Dermis blood vessel endothelial cell (primary cell): ENCODE measurements around the gene CSH2. TPM values are rescaled to one million over a fixed set of nuclear protein-coding genes. Genes with fewer than 3 reads are reported as not detected.

Experiments used
- DNase-seq: peaks from one replicate; pipeline ENCODE4 v3.0.0; 2010
- total RNA-seq: library from RNA; depleted of rRNA; stranded (reverse); fragments of >200 nt; gene quantifications from 2 replicates; pipeline ENCODE4 v1.2.3, GENCODE V29; 2014

Gene CSH2
- total RNA-seq, 1 donor from 2014 or later, result not detected

GRCh38 chr17:63833741-63834373 is 39.6 kb downstream of the CSH2 start:
- DNase-seq, result no peak

DNA sequence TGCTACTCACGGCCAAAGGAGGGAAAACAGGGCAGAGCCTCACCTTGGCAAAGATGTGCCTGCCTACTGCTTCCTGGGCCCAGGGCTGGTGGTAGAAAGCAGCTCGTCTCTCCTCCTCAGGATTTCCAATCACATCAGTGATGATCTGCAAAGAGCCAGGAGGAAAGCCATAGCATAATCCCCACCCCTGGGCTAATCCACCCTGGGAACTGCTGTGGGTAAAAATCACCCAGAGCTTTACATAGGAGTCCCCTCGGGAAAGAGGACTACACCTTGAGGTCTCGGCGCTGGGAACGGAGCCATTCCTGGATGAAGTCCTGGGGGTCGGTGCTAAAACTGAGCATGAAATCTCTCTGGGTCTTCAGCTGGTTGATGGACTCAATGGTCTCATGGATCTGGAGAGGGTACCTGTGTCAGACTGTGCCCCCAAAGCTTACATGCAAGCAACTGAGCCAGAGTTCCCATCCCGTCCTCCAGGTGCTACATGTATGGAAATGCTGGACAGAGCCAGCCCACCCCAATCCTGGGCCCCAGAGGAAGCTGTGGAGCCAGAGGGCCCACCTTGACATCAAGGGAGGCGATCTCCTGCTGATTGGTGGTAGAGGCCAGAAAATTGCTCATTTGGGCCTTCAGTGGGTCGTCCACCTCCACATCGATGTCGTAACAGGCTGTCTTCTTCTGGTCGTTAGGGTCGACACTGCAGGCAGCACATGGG is 40.3 kb downstream of the CSH2 start:
- DNase-seq, result no peak

DNA sequence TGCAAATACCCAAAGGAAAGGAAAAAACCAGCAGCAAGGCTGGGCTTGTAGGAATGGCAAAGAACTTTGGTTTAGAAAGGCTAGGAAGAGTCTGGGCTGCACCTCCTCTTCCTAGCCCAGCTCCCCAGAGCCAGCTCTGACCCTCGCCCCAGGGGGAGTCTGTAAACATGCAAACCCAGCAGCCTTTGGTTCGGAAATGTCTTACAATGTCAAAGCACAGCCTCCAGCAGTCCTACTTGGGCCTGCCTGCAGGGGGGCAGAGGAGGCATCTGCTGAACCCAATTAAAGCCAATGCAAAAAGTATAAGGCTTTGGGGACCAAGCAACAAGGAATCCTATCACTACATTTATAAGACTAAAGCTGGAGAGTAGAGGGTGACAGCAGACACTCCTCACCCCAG is 41.0 kb downstream of the CSH2 start:
- DNase-seq, result no peak

GRCh38 chr17:63832014-63832413 is 41.5 kb downstream of the CSH2 start:
- DNase-seq, result no peak

DNA sequence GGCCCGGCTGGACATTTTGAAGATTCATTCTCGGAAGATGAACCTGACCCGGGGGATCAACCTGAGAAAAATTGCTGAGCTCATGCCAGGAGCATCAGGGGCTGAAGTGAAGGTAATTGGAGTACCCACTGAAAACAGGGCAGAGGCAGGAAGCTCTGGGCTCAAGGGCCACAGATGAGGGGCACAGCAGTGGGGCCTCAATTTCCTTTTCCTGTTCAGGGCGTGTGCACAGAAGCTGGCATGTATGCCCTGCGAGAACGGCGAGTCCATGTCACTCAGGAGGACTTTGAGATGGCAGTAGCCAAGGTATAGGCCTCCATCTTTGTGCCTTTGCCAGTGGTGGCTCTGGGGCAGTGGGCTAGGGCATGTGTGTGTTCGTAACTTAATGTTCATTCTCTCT is 42.0 kb downstream of the CSH2 start:
- DNase-seq, result no peak

DNA sequence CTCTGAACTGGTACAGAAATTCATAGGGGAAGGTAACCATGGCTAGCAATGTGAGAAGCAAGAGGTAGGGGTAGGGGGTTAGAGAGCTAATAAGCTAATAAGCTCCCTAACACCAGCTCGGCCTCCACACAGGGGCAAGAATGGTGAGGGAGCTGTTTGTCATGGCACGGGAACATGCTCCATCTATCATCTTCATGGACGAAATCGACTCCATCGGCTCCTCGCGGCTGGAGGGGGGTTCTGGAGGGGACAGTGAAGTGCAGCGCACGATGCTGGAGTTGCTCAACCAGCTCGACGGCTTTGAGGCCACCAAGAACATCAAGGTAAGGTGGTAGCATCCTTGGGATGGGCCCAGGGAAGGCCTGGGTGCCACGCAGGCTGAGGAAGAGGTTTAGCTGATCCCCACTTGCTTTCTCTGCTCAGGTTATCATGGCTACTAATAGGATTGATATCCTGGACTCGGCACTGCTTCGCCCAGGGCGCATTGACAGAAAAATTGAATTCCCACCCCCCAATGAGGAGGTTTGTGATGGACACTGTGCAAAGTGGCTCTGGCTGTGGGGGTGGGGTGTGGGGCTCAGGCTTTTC is 42.5 kb downstream of the CSH2 start:
- DNase-seq, result no peak

- no peak for DNase-seq
These were observed 43.2 kb downstream of the CSH2 start for GRCh38 chr17:63830278-63830677.

GRCh38 chr17:63828936-63829335 is 44.5 kb downstream of the CSH2 start:
- no peak for DNase-seq

DNA sequence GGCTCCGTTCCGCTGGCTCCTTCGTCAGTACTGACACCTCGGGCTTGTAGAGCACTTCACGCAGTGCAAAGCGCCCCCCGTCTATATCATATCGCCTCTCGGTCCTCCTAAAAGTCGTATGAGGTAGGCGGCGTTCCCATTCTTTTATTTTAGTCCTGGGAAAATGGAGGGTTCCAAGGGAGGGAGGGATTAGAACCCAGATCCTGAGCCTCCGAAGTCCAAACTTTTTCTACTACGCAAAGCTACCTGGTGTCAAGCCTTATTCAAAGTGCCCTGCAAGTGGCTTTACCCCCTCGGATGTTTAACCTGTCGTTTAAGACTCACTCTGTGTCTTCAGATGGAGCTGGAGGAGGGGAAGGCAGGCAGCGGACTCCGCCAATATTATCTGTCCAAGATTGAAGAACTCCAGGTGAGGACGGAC is 45.7 kb downstream of the CSH2 start:
- DNase-seq, result no peak

DNA sequence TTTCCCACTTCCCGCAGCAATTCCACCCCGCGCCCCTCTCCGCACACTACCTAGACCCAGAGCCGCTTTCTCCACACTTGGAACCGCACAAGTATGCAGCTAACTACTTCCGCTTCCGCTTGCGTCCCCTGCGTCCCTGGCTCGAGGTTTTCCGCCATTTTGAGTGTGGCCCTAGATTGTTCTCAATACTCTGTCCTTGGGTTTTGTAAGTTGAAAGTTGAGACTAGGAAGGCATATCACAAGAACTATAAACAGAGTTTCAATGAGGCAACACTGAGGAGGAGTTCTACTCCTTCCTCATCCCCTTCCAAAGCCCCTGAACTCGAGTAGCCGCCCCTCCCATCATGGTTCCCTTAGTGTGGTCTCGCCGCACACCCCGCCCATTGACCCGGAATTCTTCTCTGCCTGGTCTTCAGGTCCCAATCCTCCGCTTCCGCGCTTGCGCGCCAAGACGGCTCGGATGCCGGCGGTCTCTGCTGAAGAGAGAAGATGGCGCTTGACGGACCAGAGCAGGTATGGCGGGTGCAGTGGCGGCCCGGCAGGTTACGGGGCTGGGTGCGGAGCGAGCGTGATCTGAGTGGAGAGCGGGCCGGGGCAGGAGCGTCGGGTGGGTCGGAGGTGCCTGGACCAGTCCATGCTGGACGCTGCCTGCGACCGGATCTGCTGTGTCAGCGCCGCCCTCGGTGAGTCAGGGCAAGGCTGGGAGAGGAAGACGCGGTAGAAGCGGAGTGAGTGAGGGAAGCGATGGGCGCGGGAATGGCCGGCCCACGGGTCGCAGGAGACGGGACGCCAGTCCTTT is 46.3 kb downstream of the CSH2 start, which contains the start of the genes FTSJ3 and PSMC5:
Gene FTSJ3 (minus strand): TSS at position 662 of the 799 bp plus-strand sequence. CDS start 761 bp downstream, outside the sequence.
Gene PSMC5 (plus strand): TSS at position 430 of the 799 bp plus-strand sequence. CDS start 60 bp downstream, at position 490.
- DNase-seq, result peak; percentile 97

DNA sequence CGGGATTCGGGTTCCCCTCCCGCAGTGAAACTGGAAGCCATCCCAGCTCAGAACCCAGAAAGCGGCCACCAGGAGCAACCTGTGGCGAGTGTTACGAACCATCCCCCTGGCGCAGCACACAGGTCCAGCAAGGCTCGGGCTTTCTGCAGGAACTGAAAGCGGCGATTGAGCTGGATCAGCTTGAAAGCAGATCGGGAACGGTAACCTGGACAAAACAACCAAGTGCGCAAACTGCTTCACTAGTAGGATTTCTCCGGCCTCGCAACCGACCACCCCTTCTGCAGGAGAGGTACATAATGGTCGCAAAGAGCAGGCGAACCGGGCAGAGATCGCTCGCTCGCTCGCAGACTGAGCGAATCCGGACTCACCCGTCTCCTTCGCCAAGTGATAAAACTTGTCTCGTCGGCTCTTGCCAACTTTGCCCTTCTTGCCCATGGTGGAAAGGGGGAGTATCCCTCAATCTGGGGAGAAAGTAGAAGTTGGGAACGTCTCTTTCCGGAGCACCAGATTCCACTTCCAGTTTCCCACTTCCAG is 46.9 kb downstream of the CSH2 start:
- DNase-seq, result peak; percentile 61

- no peak for DNase-seq
These were observed 49.1 kb downstream of the CSH2 start for GRCh38 chr17:63824362-63824761.

DNA sequence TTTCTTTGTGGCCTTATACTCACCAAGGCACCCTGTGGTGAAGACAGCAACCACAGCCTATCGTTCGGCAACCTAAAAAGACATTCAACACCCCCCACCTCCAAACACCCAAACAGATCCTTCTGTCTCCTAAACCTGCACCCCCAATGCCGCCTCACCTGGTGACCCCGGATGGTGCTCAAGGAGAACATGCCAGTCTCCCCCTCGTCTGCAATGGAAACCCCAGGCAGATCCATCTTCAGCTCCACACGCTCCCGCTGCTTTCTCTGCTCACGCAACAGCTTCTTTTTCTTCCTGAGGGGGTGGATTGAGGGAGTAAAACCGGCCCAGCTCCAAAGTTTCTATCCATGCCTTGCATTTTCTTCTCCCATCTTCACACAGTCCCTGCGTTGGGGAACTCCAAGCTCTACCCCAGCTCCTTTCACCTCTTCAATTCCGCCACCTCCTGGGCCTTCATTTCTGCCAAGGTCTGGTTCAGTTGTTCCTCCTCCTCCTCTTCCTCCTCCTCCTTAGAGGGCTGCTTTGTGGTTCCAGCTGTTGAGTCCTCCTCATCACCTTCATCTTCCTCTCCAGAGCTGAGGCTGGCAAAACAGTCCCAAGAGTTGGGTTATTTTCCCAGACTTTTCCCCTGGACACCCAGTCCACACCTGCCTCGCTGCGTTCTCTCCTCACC is 49.7 kb downstream of the CSH2 start:
- no peak for DNase-seq

DNA sequence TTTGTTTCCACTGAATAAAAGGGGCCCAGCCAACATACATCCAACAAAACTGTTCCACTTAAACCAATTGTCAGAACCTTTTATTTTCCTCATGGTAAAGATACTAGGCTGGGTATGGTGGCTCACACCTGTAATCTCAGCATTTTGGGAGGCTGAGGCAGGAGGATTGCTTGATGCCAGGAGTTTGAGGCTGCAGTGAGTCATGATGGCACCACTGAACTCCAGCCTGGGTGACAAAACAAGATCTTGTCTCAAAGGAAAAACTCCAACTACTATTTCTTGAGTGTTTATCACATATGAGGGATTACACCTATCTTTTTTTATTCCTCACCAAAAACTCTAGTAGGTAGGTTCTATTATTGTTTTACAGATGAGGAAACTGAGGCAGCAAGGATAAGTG is 50.9 kb downstream of the CSH2 start:
- DNase-seq, result no peak

Other genes with a start within 250 kb of the CSH2 start
- 46.5 and 64.4 TPM in 2 replicates for gene LIMD2, start 173.6 kb downstream of the CSH2 start, total RNA-seq
- 26.5 and 27.5 TPM in 2 replicates for gene STRADA, start 131.9 kb downstream of the CSH2 start, total RNA-seq
- 109 and 164 TPM in 2 replicates for gene CCDC47, start 100.1 kb downstream of the CSH2 start, total RNA-seq
- 71.6 and 81.5 TPM in 2 replicates for gene DDX42, start 99.5 kb downstream of the CSH2 start, total RNA-seq
- 46.6 and 92.0 TPM in 2 replicates for gene PSMC5, start 46.2 kb downstream of the CSH2 start, total RNA-seq
- gene FTSJ3, start 46.0 kb downstream of the CSH2 start, total RNA-seq, result 73.3 and 78.8 TPM in 2 replicates
- gene SMARCD2, start 31.0 kb downstream of the CSH2 start, total RNA-seq, result 78.8 and 97.8 TPM in 2 replicates
- not detected in 2 replicates for gene GH2, start 8.3 kb upstream of the CSH2 start, total RNA-seq
- gene CSH1, start 22.9 kb upstream of the CSH2 start, total RNA-seq, result not detected in 2 replicates
- gene CSHL1, start 37.6 kb upstream of the CSH2 start, total RNA-seq, result not detected in 2 replicates
- gene GH1, start 45.2 kb upstream of the CSH2 start, total RNA-seq, result not detected in 2 replicates
- gene CD79B, start 58.7 kb upstream of the CSH2 start, total RNA-seq, result 2.1 and 5.1 TPM in 2 replicates
- gene SCN4A, start 99.2 kb upstream of the CSH2 start, total RNA-seq, result 0.09 and 0.17 TPM in 2 replicates
- 0.42 and 0.85 TPM in 2 replicates for gene PRR29, start 124.7 kb upstream of the CSH2 start, total RNA-seq
- gene ICAM2, start 147.0 kb upstream of the CSH2 start, total RNA-seq, result 443 and 748 TPM in 2 replicates